Measurements from ENCODE around the gene OR10H2. TPM values are rescaled to one million over a fixed set of nuclear protein-coding genes. Genes with fewer than 3 reads are reported as not detected.

OR10H2 gene, protein sequence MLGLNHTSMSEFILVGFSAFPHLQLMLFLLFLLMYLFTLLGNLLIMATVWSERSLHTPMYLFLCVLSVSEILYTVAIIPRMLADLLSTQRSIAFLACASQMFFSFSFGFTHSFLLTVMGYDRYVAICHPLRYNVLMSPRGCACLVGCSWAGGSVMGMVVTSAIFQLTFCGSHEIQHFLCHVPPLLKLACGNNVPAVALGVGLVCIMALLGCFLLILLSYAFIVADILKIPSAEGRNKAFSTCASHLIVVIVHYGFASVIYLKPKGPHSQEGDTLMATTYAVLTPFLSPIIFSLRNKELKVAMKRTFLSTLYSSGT
- total RNA-seq (not detected in 2 replicates), polyA plus RNA-seq (not detected in 2 replicates), polyA minus RNA-seq (not detected in 2 replicates), Bru-seq, nascent RNA (not detected), BruChase-seq, experiment 1, labeled RNA remaining after a 6-hour chase (not detected), BruChase-seq, experiment 2, labeled RNA remaining after a 2-hour chase (not detected)
- polyA plus RNA-seq (2011; cell fraction: cytosol; rRNA removed) = not detected in 2 replicates
- not detected in 2 replicates for polyA plus RNA-seq (2011; cell fraction: nucleus; rRNA removed)
- polyA plus RNA-seq (2012) = not detected in 2 replicates
- polyA minus RNA-seq (2011; cell fraction: cytosol; rRNA and poly(A)+ RNA removed) = not detected
- not detected in 2 replicates for polyA minus RNA-seq (2011; cell fraction: nucleus; rRNA and poly(A)+ RNA removed)
- long read RNA-seq = 0 reads

DNA sequence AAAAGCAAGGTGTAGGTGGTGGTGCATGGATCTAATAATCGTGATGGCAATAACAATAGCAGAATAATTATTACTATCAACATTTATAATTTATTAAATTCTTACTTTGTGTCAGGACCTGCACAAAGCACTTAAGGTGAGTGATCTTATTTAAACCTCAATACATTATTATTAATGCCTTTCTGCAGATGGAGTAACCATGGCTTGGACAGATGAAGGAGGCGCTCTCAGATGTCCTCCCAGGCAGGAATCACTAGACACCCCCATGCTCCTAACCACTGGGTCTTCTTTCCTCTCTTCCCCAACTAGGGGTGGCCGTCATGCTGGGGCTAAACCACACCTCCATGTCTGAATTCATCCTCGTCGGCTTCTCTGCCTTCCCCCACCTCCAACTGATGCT lies at the start of gene OR10H2:
OR10H2 (plus strand) TSS at position 301 of the 400 bp plus-strand sequence; CDS start at position 321, 20 bp downstream.
- Histone ChIP-seq H4K20me1 (replicated peaks; ENCODE audit: control insufficient read depth, extremely low read depth, insufficient read depth, low read length) (no peaks in the 10 kb centered on the region), H3K27me3 (ENCODE audit: control insufficient read depth in 2 of 2, insufficient read depth in 2 of 2, low read length in 2 of 2) (no peaks in the 10 kb centered on the region), H3K9me3 (replicated peaks; ENCODE audit: control insufficient read depth, insufficient read depth, low read length) (no peaks in the 10 kb centered on the region), H2AFZ (ENCODE audit: low read depth, low read length) (no peak within 1 kb of the TSS), H3K9me1 (replicated peaks; ENCODE audit: control insufficient read depth, extremely low read depth, insufficient read depth, low read length) (no peaks in the 10 kb centered on the region), H3K36me3 (ENCODE audit: control insufficient read depth in 2 of 2, extremely low read depth in 1 of 2, insufficient read depth in 2 of 2, low read length in 2 of 2) (no peaks in the 10 kb centered on the region), H3K9ac (replicated peaks; ENCODE audit: extremely low read depth, insufficient read depth, low read length) (no peak within 1 kb of the TSS), H3K27ac (ENCODE audit: insufficient read depth, low read depth, low read length) (no peak within 1 kb of the TSS), H3K4me1 (ENCODE audit: control insufficient read depth, extremely low read depth, insufficient read depth, low read length) (no peaks in the 10 kb centered on the region), H3K4me3 (replicated peaks in 1 of 3; ENCODE audit: insufficient read depth in 1 of 3, low read depth in 1 of 3, low read length in 3 of 3) (no peak within 1 kb of the TSS), H3K79me2 (ENCODE audit: control insufficient read depth, insufficient read depth, low read length) (no peaks in the 10 kb centered on the region), H3K4me2 (ENCODE audit: insufficient read depth, low read length) (no peak within 1 kb of the TSS)
- DNase-seq (ENCODE audit: low read depth, low spot score) = no peak
- intact Hi-C loops (cut with micrococcal nuclease) = no loop called here
- FAIRE-seq = no peak
- ChIA-PET POLR2A (no interaction called here), CTCF (no interaction called here)
- BruUV-seq (replicated peaks) = no TSS peak
- dilution Hi-C loops (cut with MboI; ENCODE audit: extremely low pct_ligation_motif_present, low sequenced_read_pairs) = no loop called here
- no peak for TF ChIP-seq GATA2 (IDR thresholded peaks at IDR 0.05; ENCODE audit: insufficient read depth, insufficient read length, low read depth, low read length)
- TF ChIP-seq POLR2A (IDR thresholded peaks at IDR 0.05; ENCODE audit: low read depth, low read length) = no peak
- TF ChIP-seq, protein P1, sequence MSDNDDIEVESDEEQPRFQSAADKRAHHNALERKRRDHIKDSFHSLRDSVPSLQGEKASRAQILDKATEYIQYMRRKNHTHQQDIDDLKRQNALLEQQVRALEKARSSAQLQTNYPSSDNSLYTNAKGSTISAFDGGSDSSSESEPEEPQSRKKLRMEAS (IDR thresholded peaks at IDR 0.05; ENCODE audit: insufficient read depth, insufficient read length) = no peak
- TF ChIP-seq POLR2AphosphoS5 (IDR thresholded peaks at IDR 0.05; ENCODE audit: insufficient read depth, low read depth, low read length) = no peak
- TF ChIP-seq FOS (IDR thresholded peaks at IDR 0.05; ENCODE audit: borderline replicate concordance, insufficient read depth, low read length) = no peak
- no peak for TF ChIP-seq EZH2 (IDR thresholded peaks at IDR 0.05; ENCODE audit: borderline replicate concordance, low read depth, low read length, severe bottlenecking)
- no peak for TF ChIP-seq JUN (IDR thresholded peaks at IDR 0.05; ENCODE audit: borderline replicate concordance, insufficient read depth, insufficient read length, low read depth)
- TF ChIP-seq MYC (IDR thresholded peaks at IDR 0.05; ENCODE audit: low read depth, low read length) = no peak
- TF ChIP-seq, protein P2, sequence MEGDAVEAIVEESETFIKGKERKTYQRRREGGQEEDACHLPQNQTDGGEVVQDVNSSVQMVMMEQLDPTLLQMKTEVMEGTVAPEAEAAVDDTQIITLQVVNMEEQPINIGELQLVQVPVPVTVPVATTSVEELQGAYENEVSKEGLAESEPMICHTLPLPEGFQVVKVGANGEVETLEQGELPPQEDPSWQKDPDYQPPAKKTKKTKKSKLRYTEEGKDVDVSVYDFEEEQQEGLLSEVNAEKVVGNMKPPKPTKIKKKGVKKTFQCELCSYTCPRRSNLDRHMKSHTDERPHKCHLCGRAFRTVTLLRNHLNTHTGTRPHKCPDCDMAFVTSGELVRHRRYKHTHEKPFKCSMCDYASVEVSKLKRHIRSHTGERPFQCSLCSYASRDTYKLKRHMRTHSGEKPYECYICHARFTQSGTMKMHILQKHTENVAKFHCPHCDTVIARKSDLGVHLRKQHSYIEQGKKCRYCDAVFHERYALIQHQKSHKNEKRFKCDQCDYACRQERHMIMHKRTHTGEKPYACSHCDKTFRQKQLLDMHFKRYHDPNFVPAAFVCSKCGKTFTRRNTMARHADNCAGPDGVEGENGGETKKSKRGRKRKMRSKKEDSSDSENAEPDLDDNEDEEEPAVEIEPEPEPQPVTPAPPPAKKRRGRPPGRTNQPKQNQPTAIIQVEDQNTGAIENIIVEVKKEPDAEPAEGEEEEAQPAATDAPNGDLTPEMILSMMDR (IDR thresholded peaks at IDR 0.05; ENCODE audit: extremely low read depth in 1 of 2, insufficient read depth in 1 of 2, low read depth in 1 of 2, low read length in 2 of 2) = no peak
